D341Med (cell line): ENCODE measurements around the gene POM121L2.
"Not testable (repeated sequence)": the region's sequence is repeated elsewhere in the genome, so short reads cannot be mapped to it uniquely, and the experiment has no call there.

Source experiments
- DNase-seq: peaks from one replicate; pipeline ENCODE4 v3.0.0; 2012; ENCODE audit warnings: low spot score

Gene POM121L2

GRCh38 chr6:27293436-27294098, 18.5 kb downstream of the POM121L2 start:
- peak; percentile 58 for DNase-seq

- no peak for DNase-seq
These were observed 21.2 kb downstream of the POM121L2 start for GRCh38 chr6:27290850-27291208.

GRCh38 chr6:27290065-27290849, 21.8 kb downstream of the POM121L2 start:
- DNase-seq = no peak

DNA sequence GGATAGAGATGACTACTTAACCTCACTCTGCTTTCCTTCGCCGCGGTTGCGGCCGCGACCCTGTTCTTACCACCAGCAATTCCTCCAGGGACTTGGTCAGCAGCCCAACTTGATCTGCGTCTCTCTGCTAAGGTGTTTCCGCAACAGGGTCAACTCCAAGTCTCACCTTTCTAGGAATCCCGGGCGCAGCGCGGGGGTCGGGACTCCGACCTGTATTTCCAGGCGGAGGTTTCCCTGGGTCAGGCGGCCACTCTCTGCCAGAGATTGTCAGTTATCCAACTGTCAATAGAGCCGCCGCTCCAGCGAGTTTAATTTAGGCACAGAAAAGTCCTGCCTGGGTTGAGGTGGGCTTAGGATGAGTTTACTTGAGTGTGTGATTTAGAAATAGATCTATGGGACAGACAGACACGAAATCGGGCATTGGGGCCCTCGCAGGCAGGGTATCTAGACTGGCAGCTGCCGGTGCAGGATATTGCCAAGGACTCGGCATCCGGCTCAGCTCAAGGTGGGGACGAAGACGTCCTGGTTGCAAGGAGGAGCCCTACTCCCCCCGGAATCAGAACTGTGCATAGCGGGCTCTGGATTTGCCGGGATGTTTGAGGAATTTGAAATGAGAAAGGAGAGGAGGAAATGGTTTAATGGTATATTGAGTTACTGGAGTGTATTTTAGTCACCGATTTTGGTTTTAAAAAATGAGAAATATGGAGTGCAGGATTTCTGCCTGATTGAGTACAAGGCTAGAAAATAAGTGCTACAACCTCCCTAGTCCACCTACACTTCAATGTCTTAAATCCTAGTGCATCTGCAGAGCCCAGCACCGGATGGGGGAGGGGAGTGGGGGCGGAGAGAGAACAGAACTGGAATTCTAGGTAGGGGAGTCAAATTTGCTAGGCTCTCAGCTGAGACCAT, 23.7 kb downstream of the POM121L2 start:
- DNase-seq = peak; percentile 50

DNA sequence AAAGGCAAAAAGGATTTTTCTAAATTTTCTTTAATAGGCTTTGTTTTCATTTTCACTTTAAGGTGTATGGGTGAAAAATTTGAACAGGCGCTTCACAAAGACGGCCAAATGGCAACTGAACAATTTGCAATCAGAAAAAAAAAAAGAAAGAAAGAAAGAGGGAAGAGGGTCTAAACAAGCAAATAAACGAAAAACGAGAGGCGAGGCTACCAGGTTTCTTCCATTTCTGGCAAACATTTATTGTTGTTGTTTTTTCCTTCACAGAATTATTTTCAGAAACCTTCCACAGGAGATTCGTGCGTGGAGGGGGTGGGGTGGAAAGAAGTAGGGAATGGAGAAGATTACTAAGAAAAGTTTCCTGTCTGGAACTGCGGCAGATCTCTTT, 24.3 kb downstream of the POM121L2 start:
- no peak for DNase-seq

GRCh38 chr6:27286141-27286540, 25.9 kb downstream of the POM121L2 start:
- no peak for DNase-seq

DNA sequence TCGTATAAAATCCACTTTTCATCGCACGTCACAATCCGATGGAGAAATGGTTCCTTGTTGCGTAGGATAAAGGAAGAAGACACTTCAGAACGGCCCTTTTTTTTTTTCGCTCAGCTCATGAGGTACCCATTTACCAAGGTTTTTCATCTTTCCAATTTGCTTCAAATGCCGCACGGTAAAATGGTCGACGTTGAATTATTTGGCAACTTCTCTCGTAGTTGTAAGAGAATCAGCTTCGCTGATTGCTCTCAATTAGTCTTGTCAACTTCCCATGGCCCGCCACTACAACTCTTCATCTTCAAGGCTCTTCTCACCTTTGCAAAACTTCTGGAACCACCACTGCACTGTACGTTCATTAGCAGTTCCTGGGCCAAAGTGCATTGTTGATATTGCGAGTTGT, 28.8 kb downstream of the POM121L2 start:
- no peak for DNase-seq

GRCh38 chr6:27281569-27281968, 30.5 kb downstream of the POM121L2 start:
- no peak for DNase-seq

DNA sequence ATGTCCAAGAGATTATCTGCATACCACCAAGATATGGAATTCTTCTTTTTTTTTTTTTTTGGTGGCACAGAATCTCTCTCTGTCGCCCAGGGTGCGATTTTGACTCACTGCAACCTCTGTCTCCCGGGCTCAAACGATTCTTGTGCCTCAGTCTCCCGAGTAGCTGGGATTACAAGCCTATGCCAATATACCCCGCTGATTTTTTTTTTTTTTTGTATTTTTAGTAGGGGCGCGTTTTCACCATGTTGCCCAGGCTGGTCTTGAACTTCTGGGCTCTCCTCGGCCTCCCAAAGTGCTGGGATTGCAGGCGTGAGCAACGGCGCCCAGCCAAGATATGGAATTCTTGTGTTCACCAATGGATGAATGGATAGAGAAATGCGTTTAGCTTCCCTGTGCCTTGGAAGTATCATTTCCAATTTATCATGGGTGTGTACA, 31.0 kb downstream of the POM121L2 start:
- no peak for DNase-seq

GRCh38 chr6:27280540-27281000, 31.5 kb downstream of the POM121L2 start:
- DNase-seq = peak; percentile 52

GRCh38 chr6:27280064-27280539, 32.0 kb downstream of the POM121L2 start:
- peak; percentile 46 for DNase-seq

DNA sequence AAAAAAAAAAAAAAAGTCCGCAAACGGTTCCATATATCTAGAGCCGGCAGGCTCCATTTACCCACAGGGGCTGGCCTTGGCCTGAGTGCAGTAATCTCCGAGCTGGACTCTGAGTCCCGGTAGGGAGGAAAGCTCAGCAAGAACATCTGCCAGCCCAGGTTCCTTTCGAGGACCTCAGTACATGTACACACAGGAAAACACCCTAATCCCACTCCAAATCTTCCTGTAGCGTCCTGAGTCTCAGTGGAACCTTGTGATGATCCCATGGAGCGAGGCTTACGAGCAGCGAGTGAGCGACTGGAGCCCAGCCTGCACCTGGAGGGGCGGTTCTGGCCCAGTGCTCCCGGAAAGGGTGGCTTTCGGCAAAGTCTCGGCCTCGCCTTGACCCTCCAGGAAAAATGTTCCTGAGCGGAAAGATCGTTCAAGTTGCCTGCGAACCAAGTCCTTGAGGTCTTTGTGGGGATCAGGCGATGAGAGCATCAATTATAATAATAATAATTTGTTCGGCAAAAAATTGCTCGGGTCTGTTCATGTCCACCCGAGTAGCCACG, 32.5 kb downstream of the POM121L2 start:
- peak; percentile 31 for DNase-seq

DNA sequence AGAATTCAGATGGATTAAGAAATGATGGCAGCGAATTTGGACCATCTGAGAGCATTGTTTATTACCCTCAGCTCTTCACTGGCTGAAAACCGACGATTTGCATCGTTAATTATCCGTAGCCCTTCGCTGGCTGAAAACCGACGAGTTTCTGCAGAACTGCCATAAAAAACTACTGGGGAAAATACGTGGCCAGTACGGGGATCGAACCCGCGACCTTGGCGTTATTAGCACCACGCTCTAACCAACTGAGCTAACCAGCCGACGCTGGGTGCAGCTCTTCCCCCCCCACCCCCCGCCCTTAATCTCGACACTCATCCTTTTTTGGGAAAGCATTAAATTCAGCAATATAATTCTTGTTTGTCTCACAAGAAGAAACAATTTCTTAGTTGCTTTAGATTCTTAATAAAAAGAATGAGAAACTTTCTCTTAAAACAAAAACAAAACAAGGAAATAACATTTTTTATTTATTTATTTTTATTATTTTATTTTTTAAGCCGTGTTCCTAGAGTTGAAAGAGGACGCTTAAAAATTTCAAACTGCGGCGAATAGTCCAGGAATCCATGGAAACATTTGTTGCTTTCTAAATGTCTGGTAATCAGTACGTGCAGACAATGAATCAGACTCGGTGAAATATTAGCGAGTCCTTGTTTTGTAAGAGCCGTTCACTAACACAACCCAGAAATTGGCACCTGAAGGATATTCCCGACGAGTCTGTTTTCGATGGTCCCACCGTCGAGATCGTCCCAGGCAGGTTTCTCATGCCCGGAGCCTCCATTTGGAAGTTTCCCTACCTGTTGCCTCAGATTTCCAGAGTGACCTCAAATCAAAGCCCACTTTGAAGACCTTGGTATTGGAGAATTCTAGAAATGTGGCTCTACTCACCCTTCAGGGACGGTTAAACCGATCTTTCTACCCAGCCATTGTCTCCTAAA, 36.8 kb downstream of the POM121L2 start:
- DNase-seq = no peak

DNA sequence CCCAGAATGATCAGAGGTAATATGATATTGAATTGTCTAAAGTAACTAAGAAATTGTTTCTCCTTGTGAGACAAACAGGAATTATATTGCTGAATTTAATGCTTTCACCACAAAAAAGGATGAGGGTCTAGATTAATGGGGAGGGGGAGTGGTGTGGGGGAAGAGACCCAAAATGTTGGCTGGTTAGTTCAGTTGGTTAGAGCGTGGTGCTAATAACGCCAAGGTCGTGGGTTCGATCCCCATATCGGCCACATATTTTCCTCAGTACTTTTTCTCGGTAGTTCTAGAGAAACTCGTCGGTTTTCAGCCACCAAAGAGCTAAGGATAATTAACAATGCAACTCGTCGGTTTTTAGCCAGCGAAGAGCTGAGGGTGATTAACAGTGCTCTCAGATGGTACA, 38.3 kb downstream of the POM121L2 start:
- DNase-seq = no peak

DNA sequence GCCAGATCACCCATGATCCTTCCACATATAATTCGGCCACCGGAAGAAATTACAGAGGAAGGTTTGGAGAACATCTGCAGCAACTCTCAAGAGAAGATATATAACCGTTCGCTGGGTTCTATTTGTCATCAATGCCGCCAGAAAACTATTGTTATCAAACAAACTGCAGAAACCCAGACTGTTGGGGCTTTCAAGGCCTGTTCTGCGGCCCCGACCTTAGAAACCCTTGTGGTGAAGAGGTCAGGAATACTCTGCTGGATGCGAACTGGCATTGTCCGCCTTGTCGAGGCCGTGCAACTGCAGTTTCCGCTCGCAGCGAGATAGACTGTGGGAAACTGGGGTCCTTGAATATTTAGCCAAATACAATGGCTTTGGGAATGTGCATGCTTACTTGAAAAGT, 43.3 kb downstream of the POM121L2 start:
- DNase-seq = no peak

- no peak for DNase-seq
These were observed 44.1 kb downstream of the POM121L2 start for GRCh38 chr6:27267857-27268434.

DNA sequence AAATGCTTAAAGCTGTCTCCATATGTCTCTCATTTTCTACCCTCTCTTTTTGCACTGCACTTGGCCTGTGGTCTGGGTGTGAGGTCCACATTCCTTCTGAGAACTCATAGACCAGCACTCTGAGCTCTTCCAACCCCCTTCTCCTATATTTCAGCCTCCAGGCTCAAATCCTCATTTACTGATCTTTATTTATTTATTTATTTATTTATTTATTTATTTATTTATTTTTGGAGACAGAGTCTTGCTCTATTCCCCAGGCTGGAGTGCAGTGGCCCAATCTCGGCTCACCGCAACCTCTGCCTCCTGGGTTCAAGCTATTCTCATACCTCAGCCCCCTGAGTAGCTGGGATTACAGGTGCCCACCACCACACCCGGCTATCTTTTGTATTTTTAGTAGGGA, 45.1 kb downstream of the POM121L2 start:
- DNase-seq = not testable (repeated sequence)

DNA sequence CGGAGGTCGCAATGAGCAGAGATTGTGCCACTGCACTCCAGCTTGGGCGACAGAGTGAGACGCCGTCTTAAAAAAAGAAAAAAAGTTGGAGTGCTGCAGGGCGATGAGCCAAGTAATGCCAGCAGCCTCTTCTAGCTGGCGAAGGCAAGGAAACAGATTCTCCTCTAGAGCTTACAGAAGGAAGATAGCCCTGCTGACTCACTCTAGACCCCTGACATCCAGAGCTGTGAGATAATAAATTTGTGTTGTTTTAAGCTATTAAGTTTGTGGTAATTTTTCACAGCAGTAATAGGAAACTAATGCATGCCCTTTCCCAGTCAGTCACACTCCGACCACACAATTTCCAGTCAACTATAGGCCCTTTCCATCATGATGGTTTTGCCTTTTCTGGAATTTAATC, 48.2 kb downstream of the POM121L2 start:
- no peak for DNase-seq

GRCh38 chr6:27260836-27261375, 51.2 kb downstream of the POM121L2 start:
- no peak for DNase-seq

DNA sequence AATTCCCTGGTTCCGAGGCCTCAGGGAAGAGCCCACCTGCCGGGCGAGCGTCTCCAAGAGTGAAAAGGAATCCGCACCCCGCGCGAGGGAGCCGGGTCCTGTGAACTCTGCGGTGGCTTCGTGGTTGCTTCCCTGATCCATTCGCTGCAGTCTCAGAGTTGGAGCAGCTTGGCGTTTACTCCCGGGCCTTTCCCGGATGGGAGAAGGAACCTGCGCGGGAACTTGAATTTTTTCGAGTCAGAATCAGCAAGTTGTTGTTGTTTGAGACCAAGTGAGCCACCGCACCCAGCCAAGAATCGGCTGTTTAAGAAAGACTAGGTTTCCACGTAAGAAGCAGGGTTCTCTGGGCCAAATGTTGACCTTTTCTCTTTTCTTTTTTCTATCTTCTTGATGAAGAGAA, 51.7 kb downstream of the POM121L2 start:
- DNase-seq = no peak
